ENCODE results near the gene AHI1.

AHI1 gene

GRCh38 chr6:135310291-135310690 lies 187.2 kb downstream of the AHI1 start:
- TF ChIP-seq CTCF (IDR thresholded peaks at IDR 0.05), result no peak
- no peaks in the 10 kb centered on the region for H3K27me3 ChIP-seq
- H3K27ac ChIP-seq, result no peak overlapping the region
- no peaks in the 10 kb centered on the region for H3K9me3 ChIP-seq
- H3K4me3 ChIP-seq (ENCODE audit: low read depth in 1 of 2, low read length in 1 of 2), result no peak overlapping the region
- no peaks in the 10 kb centered on the region for H3K36me3 ChIP-seq
- peaks cover 0 to 5% of the 10 kb centered on the region in 2 experiments for H3K4me1 ChIP-seq (ENCODE audit: control insufficient read depth in 1 of 2, insufficient read depth in 1 of 2, low read depth in 1 of 2, low read length in 1 of 2)

- no peaks in the 10 kb centered on the region for H3K27me3 ChIP-seq
- H3K27ac ChIP-seq, result no peak overlapping the region
- H3K9me3 ChIP-seq, result no peaks in the 10 kb centered on the region
- H3K36me3 ChIP-seq, result no peaks in the 10 kb centered on the region
- H3K4me3 ChIP-seq (ENCODE audit: low read depth in 1 of 2, low read length in 1 of 2), result no peak overlapping the region
- peaks cover 0 to 5% of the 10 kb centered on the region in 2 experiments for H3K4me1 ChIP-seq (ENCODE audit: control insufficient read depth in 1 of 2, insufficient read depth in 1 of 2, low read depth in 1 of 2, low read length in 1 of 2)
- no peak for TF ChIP-seq CTCF (IDR thresholded peaks at IDR 0.05)
Observed at GRCh38 chr6:135306740-135307420, 190.7 kb downstream of the AHI1 start.

GRCh38 chr6:135306166-135306565 lies 191.4 kb downstream of the AHI1 start:
- H3K27ac ChIP-seq, result no peak overlapping the region
- no peaks in the 10 kb centered on the region for H3K36me3 ChIP-seq
- no peak overlapping the region for H3K4me3 ChIP-seq (ENCODE audit: low read depth in 1 of 2, low read length in 1 of 2)
- H3K27me3 ChIP-seq, result no peaks in the 10 kb centered on the region
- H3K9me3 ChIP-seq, result no peaks in the 10 kb centered on the region
- no peak for TF ChIP-seq CTCF (IDR thresholded peaks at IDR 0.05)
- peaks cover 0 to 5% of the 10 kb centered on the region in 2 experiments for H3K4me1 ChIP-seq (ENCODE audit: control insufficient read depth in 1 of 2, insufficient read depth in 1 of 2, low read depth in 1 of 2, low read length in 1 of 2)

- Histone ChIP-seq H3K27ac (no peak overlapping the region), H3K4me1 (ENCODE audit: control insufficient read depth in 1 of 2, insufficient read depth in 1 of 2, low read depth in 1 of 2, low read length in 1 of 2) (peaks cover 0 to 5% of the 10 kb centered on the region in 2 experiments), H3K27me3 (no peaks in the 10 kb centered on the region), H3K4me3 (ENCODE audit: low read depth in 1 of 2, low read length in 1 of 2) (no peak overlapping the region), H3K36me3 (no peaks in the 10 kb centered on the region), H3K9me3 (no peaks in the 10 kb centered on the region)
- TF ChIP-seq CTCF (IDR thresholded peaks at IDR 0.05), result no peak
Observed at GRCh38 chr6:135305684-135306083, 191.9 kb downstream of the AHI1 start.

GRCh38 chr6:135304883-135305282 lies 192.7 kb downstream of the AHI1 start:
- Histone ChIP-seq H3K36me3 (no peaks in the 10 kb centered on the region), H3K27ac (no peak overlapping the region), H3K27me3 (no peaks in the 10 kb centered on the region), H3K4me1 (ENCODE audit: control insufficient read depth in 1 of 2, insufficient read depth in 1 of 2, low read depth in 1 of 2, low read length in 1 of 2) (peaks cover 0 to 5% of the 10 kb centered on the region in 2 experiments), H3K9me3 (no peaks in the 10 kb centered on the region), H3K4me3 (ENCODE audit: low read depth in 1 of 2, low read length in 1 of 2) (no peak overlapping the region)
- TF ChIP-seq CTCF (IDR thresholded peaks at IDR 0.05), result no peak
